Natural killer cell (primary cell): ENCODE measurements around the gene TMEM208. TPM values are rescaled to one million over a fixed set of nuclear protein-coding genes. Genes with fewer than 3 reads are reported as not detected.

Experiments
- ATAC-seq, 3 donors: fragments of 150-1000 bp in 2 of 3; fragments of 200-7000 bp in 1 of 3; cut with Tn5 transposase; 1 replicate in 1 of 3; 2 replicates in 2 of 3; pipeline ENCODE4 v1.10.0; 2021; ENCODE audit warnings: mild to moderate bottlenecking in 2 of 3, moderate library complexity in 2 of 3
- DNase-seq, 2 donors: peaks; one replicate each; pipeline versions ENCODE4 v3.0.0 to v3.0.0-alpha.2; 2013 to 2021; ENCODE audit warnings: mixed read lengths in 1 of 2
- H3K27ac ChIP-seq: one replicate; pipeline ENCODE4 v1.5.1; 2013; ENCODE audit warnings: mild to moderate bottlenecking, low read length
- H3K27me3 ChIP-seq: one replicate; pipeline ENCODE4 v1.6.1; 2013; ENCODE audit warnings: low read length; ENCODE audit not compliant: control insufficient read depth, insufficient read depth
- H3K36me3 ChIP-seq: one replicate; pipeline ENCODE4 v1.6.1; 2013; ENCODE audit warnings: low read length; ENCODE audit not compliant: control insufficient read depth, insufficient read depth
- H3K4me1 ChIP-seq: one replicate; pipeline ENCODE4 v1.6.1; 2013; ENCODE audit warnings: low read length; ENCODE audit not compliant: control insufficient read depth, insufficient read depth
- H3K4me3 ChIP-seq: one replicate; pipeline ENCODE4 v1.5.1; 2013; ENCODE audit warnings: low read length
- H3K9me3 ChIP-seq: one replicate; pipeline ENCODE4 v1.6.1; 2013; ENCODE audit warnings: low read length; ENCODE audit not compliant: control insufficient read depth, insufficient read depth
- H3K27ac Mint-ChIP-seq, 2 donors: one replicate each; pipeline ENCODE4 v1.8.0; 2022; ENCODE audit warnings: mild to moderate bottlenecking in 2 of 2, mixed read lengths in 2 of 2, moderate library complexity in 1 of 2
- H3K27me3 Mint-ChIP-seq, 2 donors: one replicate each; pipeline ENCODE4 v1.8.0; 2022; ENCODE audit warnings: low read depth in 2 of 2, mixed read lengths in 2 of 2
- H3K36me3 Mint-ChIP-seq: one replicate; pipeline ENCODE4 v1.8.0; 2022; ENCODE audit warnings: mixed read lengths
- H3K4me1 Mint-ChIP-seq, 2 donors: one replicate each; pipeline ENCODE4 v1.8.0; 2022; ENCODE audit warnings: mixed read lengths in 2 of 2
- H3K4me3 Mint-ChIP-seq: one replicate; pipeline ENCODE4 v1.8.0; 2022; ENCODE audit warnings: mild to moderate bottlenecking, moderate library complexity, mixed read lengths
- H3K9me3 Mint-ChIP-seq, 2 donors: one replicate each; pipeline ENCODE4 v1.8.0; 2022; ENCODE audit warnings: mixed read lengths in 2 of 2
- WGBS: methylation state at CpG from one replicate; pipeline ENCODE4 v1.1.7; 2013; ENCODE audit warnings: missing lambda C conversion rate; ENCODE audit not compliant: insufficient coverage; 5-methylcytosine and 5-hydroxymethylcytosine counted together
- intact Hi-C: fragments of 100-400 bp; cut with micrococcal nuclease; formaldehyde crosslinking; loops from one replicate; pipeline ENCODE4 v1.14.2; 2022
- total RNA-seq, 4 donors: library from RNA; stranded (reverse); fragments of 120-200 nt in 1 of 4; gene quantifications; one replicate each; pipeline versions ENCODE4 v1.2.3 to v1.2.4, GENCODE V29; 2013 to 2022
- TF ChIP-seq, protein P1 (sequence below): fragments of 200-600 bp; IDR thresholded peaks from one replicate; pipeline ENCODE4 v1.8.0; 2022; ENCODE audit warnings: antibody characterized with exemption

Gene TMEM208
- total RNA-seq, 3 donors from 2014 or later (not counting 1 experiment from before 2014, with no cell fraction given) = 34.5 to 39.2 (median 36.7) TPM

DNA sequence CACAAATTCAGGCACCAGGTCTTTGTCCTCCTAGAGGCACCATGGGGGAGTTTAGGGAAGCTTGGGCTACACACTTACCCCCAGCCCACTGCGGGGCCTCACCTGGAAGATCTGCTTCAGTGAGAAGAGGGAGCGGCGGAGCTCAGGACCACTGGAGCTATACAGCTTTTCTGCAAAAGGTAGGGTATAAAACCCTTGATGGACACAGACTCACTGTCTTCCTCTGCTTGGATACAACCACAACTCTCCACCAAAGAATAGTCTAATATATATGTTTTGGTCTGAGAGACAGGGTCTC, 11.3 kb downstream of the TMEM208 start:
- 100% methylated on average over 1 of the region's 3 CpGs for WGBS
- Histone ChIP-seq H3K27me3 (no peaks in the 10 kb centered on the region), H3K4me3 (no peak overlapping the region), H3K4me1 (peaks cover 5% of the 10 kb centered on the region), H3K27ac (no peak overlapping the region), H3K36me3 (peaks cover 46% of the 10 kb centered on the region), H3K9me3 (no peaks in the 10 kb centered on the region)
- Mint-ChIP-seq H3K36me3 (no peaks in the 10 kb centered on the region), H3K4me1 (peaks cover 13 to 34% of the 10 kb centered on the region in 2 donors), H3K27me3 (no peaks in the 10 kb centered on the region), H3K9me3 (no peaks in the 10 kb centered on the region), H3K4me3 (no peak overlapping the region), H3K27ac (peak overlapping the region in 1 of 2 donors; percentile 9)
- TF ChIP-seq, protein P1, sequence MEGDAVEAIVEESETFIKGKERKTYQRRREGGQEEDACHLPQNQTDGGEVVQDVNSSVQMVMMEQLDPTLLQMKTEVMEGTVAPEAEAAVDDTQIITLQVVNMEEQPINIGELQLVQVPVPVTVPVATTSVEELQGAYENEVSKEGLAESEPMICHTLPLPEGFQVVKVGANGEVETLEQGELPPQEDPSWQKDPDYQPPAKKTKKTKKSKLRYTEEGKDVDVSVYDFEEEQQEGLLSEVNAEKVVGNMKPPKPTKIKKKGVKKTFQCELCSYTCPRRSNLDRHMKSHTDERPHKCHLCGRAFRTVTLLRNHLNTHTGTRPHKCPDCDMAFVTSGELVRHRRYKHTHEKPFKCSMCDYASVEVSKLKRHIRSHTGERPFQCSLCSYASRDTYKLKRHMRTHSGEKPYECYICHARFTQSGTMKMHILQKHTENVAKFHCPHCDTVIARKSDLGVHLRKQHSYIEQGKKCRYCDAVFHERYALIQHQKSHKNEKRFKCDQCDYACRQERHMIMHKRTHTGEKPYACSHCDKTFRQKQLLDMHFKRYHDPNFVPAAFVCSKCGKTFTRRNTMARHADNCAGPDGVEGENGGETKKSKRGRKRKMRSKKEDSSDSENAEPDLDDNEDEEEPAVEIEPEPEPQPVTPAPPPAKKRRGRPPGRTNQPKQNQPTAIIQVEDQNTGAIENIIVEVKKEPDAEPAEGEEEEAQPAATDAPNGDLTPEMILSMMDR = no peak
- ATAC-seq (no peak), DNase-seq (no peak)
- intact Hi-C loops = no loop called here

DNA sequence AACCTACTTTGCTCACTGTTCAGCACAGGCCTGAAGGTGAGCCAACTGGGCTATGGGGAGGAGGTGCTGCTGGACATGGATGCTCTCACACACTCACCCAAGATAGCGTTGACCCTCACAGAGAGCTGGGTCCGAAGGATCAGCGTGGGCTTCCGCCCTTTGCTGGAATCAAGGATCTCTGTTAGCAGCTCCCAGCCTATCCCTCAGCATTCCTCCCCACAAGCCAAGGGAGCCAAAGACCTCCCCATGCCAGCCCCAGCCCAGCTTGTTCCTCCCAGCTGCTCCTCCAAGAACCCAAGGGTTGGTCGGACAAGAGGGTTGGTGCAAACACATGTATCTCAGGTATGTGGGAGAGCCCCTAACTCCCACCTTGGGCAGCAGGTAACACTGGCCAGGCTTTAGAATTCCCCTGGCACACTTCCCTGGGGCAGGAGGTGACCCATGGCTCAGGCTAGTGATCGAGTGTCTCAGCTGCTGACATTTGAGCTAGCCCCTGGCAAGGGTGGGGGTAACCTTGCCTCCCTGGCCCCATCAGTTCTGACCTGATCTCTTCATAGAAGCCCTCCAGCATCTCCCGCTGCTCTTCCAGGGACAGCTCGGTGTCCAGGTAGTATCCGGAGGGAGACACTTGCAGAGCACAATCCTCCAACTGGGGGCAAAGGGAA, 12.0 kb downstream of the TMEM208 start:
- peak overlapping the region in 1 of 2 donors; percentile 49 for H3K27ac Mint-ChIP-seq
- no peaks in the 10 kb centered on the region for H3K36me3 Mint-ChIP-seq
- no peaks in the 10 kb centered on the region for H3K27me3 Mint-ChIP-seq
- ATAC-seq (no peak), DNase-seq (no peak)
- H3K4me1 Mint-ChIP-seq = peaks cover 14 to 40% of the 10 kb centered on the region in 2 donors
- intact Hi-C loops = no loop called here
- Histone ChIP-seq H3K27ac (no peak overlapping the region), H3K4me1 (peaks cover 12% of the 10 kb centered on the region), H3K36me3 (peaks cover 41% of the 10 kb centered on the region), H3K4me3 (no peak overlapping the region), H3K9me3 (no peaks in the 10 kb centered on the region), H3K27me3 (no peaks in the 10 kb centered on the region)
- no peak overlapping the region for H3K4me3 Mint-ChIP-seq
- no peaks in the 10 kb centered on the region for H3K9me3 Mint-ChIP-seq
- 100% methylated on average over 9 of the region's 9 CpGs for WGBS
- TF ChIP-seq, protein P1 = no peak

DNA sequence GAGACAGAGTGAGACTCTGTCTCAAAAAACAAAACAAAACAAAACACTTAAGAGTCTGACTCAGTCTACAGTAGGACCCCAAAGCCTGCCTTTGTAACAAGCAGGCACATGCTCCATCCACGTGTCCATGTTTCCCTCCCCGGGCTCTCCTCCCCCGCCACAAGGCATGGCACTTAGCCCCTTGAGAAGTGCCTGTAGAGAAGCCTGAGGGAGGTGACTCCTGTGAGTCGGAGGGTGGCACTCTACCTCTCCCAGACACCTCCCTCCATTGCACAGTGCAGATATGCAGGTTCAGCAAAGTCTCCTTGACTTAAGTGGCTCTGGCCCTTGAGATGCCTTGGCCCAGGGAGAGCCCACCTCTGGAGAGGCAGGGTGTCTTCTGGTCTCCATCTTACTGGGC, 13.6 kb downstream of the TMEM208 start:
- H3K27ac Mint-ChIP-seq = peak overlapping the region in 1 of 2 donors; percentile 50
- Histone ChIP-seq H3K36me3 (peaks cover 34% of the 10 kb centered on the region), H3K27me3 (no peaks in the 10 kb centered on the region), H3K27ac (no peak overlapping the region), H3K9me3 (no peaks in the 10 kb centered on the region), H3K4me1 (peaks cover 28% of the 10 kb centered on the region), H3K4me3 (no peak overlapping the region)
- no peaks in the 10 kb centered on the region for H3K9me3 Mint-ChIP-seq
- H3K36me3 Mint-ChIP-seq = no peaks in the 10 kb centered on the region
- ATAC-seq (no peak), DNase-seq (no peak)
- H3K4me3 Mint-ChIP-seq = no peak overlapping the region
- intact Hi-C loops = no loop called here
- no peaks in the 10 kb centered on the region for H3K27me3 Mint-ChIP-seq
- TF ChIP-seq, protein P1 = no peak
- peaks cover 27 to 55% of the 10 kb centered on the region in 2 donors for H3K4me1 Mint-ChIP-seq
- 96% methylated on average over 4 of the region's 4 CpGs for WGBS
